Measurements from ENCODE around the gene PSMG4. TPM values are rescaled to one million over a fixed set of nuclear protein-coding genes. Genes with fewer than 3 reads are reported as not detected.

Gene PSMG4
- total RNA-seq, 2 experiments from 2014 or later, result 50.2 to 53.9 TPM

DNA sequence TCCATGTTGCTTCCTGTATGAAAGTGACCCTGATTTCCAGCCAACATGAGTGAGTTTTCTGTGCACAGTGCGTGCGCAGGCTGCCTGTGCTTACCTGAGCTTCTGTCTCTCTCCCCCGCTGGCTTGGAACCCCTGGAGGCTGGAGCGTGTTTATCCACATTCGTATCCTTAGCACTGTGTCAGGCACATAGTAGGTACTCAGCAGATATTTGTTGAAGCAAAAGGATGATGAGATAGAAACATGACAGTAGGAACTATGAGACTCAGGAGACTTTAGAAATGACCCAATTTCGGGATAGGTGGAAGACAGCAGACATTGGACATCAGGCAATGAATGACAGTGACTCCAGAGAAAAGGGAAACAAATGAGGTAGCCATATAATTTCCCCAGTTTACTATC, 46.5 kb upstream of the PSMG4 start:
- intact Hi-C loops (cut with micrococcal nuclease), result no loop called here
- no peaks in the 10 kb centered on the region for H3K9me3 Mint-ChIP-seq
- CTCF ChIA-PET, result interaction anchor here (1.2 kb wide), 1 partner anchor 27 kb away, joined by 3 read pairs; no protein-coding TSS in a partner anchor
- peaks cover 16% of the 10 kb centered on the region for H3K27me3 Mint-ChIP-seq
- POLR2A ChIA-PET, result interaction anchor here (1.0 to 1.3 kb wide), 2 partner anchors 8 to 14 kb away, joined by 3 to 6 read pairs; no protein-coding TSS in a partner anchor
- H3K36me3 Mint-ChIP-seq (ENCODE audit: low read depth), result no peaks in the 10 kb centered on the region
- no peak overlapping the region for H3K27ac Mint-ChIP-seq
- no peak for ATAC-seq
- no peak for DNase-seq
- TF ChIP-seq, protein P1, sequence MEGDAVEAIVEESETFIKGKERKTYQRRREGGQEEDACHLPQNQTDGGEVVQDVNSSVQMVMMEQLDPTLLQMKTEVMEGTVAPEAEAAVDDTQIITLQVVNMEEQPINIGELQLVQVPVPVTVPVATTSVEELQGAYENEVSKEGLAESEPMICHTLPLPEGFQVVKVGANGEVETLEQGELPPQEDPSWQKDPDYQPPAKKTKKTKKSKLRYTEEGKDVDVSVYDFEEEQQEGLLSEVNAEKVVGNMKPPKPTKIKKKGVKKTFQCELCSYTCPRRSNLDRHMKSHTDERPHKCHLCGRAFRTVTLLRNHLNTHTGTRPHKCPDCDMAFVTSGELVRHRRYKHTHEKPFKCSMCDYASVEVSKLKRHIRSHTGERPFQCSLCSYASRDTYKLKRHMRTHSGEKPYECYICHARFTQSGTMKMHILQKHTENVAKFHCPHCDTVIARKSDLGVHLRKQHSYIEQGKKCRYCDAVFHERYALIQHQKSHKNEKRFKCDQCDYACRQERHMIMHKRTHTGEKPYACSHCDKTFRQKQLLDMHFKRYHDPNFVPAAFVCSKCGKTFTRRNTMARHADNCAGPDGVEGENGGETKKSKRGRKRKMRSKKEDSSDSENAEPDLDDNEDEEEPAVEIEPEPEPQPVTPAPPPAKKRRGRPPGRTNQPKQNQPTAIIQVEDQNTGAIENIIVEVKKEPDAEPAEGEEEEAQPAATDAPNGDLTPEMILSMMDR (IDR thresholded peaks at IDR 0.05), result no peak
- peaks cover 27% of the 10 kb centered on the region for H3K4me1 Mint-ChIP-seq (ENCODE audit: low read depth)
- H3K4me3 Mint-ChIP-seq, result no peak overlapping the region

DNA sequence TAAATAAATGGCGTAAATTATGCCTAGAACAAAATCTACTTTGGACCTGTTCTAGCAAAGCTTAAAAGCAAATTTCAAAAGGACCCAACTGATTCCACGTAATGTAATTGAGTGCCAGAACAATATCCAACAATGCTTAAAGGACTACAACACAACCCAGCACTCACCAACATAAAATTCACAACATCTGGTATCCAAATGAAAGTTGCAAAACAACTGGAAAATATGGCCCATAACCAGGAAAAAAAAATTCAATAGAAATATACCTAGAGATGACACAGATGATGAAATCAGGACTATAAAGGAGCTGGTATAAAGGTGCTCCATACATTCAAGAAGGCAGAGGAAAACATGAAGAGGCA, 45.4 kb upstream of the PSMG4 start:
- POLR2A ChIA-PET, result no interaction called here
- intact Hi-C loops (cut with micrococcal nuclease), result no loop called here
- no peaks in the 10 kb centered on the region for H3K36me3 Mint-ChIP-seq (ENCODE audit: low read depth)
- H3K4me3 Mint-ChIP-seq, result no peak overlapping the region
- ATAC-seq (no peak), DNase-seq (no peak)
- TF ChIP-seq, protein P1 (IDR thresholded peaks at IDR 0.05), result no peak
- peaks cover 23% of the 10 kb centered on the region for H3K4me1 Mint-ChIP-seq (ENCODE audit: low read depth)
- peaks cover 22% of the 10 kb centered on the region for H3K27me3 Mint-ChIP-seq
- CTCF ChIA-PET, result interaction anchor here (1.2 kb wide), 1 partner anchor 10 kb away, joined by 3 read pairs; no protein-coding TSS in a partner anchor
- no peak overlapping the region for H3K27ac Mint-ChIP-seq
- H3K9me3 Mint-ChIP-seq, result no peaks in the 10 kb centered on the region

DNA sequence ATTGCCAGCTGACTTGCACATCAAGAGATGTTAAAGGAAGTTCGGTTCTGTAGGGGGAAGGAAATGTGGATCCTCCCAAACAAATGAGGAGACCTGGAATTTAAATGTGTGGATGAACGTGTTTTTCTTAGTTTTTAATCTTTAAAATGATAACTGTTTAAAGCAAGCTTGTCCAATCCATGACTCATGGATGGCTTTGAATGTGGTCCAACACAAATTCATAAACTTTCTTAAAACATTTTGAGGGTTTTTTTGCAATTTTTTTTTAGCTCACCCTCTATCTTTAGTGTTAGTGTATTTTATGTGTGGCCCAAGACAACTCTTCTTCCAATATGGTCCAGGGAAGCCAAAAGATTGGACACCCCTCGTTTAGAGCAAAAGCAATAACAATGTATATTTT, 43.8 kb upstream of the PSMG4 start:
- ChIA-PET POLR2A (interaction anchor here (0.7 kb wide), 1 partner anchor 312 kb away, joined by 4 read pairs; no protein-coding TSS in a partner anchor), CTCF (interaction anchor here (0.6 to 1.1 kb wide), 2 partner anchors 12 to 37 kb away, joined by 3 read pairs; no protein-coding TSS in a partner anchor)
- Mint-ChIP-seq H3K27me3 (peaks cover 28% of the 10 kb centered on the region), H3K36me3 (ENCODE audit: low read depth) (no peaks in the 10 kb centered on the region), H3K4me3 (no peak overlapping the region), H3K9me3 (no peaks in the 10 kb centered on the region), H3K27ac (no peak overlapping the region), H3K4me1 (ENCODE audit: low read depth) (peaks cover 8% of the 10 kb centered on the region)
- DNase-seq (no peak), ATAC-seq (no peak)
- intact Hi-C loops (cut with micrococcal nuclease), result no loop called here
- TF ChIP-seq, protein P1 (IDR thresholded peaks at IDR 0.05), result no peak

DNA sequence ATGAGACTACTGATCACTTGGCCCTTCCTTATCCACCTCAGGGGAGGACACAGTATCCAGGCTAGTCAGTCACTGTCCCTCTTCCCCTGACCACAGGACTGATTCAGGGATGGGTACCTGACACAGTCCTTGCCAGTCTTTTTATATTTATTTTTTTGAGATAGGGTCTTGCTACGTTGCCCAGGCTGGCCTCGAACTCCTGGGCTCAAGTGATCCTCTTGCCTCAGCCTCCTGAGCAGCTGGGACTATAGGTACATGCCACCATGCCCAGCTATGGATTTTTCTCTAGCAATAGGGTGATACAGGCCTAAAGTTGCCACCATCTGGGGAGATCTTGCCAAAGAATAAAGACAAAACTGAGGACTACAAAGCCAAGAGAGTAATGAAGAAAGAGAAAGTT, 41.5 kb upstream of the PSMG4 start:
- H3K27ac Mint-ChIP-seq, result no peak overlapping the region
- no peak for DNase-seq
- no peak overlapping the region for H3K4me3 Mint-ChIP-seq
- intact Hi-C loops (cut with micrococcal nuclease), result no loop called here
- peaks cover 36% of the 10 kb centered on the region for H3K27me3 Mint-ChIP-seq
- TF ChIP-seq, protein P1 (IDR thresholded peaks at IDR 0.05), result no peak
- CTCF ChIA-PET, result interaction anchor here (0.7 to 1.4 kb wide), 2 partner anchors 34 to 1009 kb away, joined by 3 to 4 read pairs; no protein-coding TSS in a partner anchor
- H3K4me1 Mint-ChIP-seq (ENCODE audit: low read depth), result peaks cover 2% of the 10 kb centered on the region
- H3K9me3 Mint-ChIP-seq, result no peaks in the 10 kb centered on the region
- ATAC-seq, result no peak
- POLR2A ChIA-PET, result no interaction called here
- no peaks in the 10 kb centered on the region for H3K36me3 Mint-ChIP-seq (ENCODE audit: low read depth)

DNA sequence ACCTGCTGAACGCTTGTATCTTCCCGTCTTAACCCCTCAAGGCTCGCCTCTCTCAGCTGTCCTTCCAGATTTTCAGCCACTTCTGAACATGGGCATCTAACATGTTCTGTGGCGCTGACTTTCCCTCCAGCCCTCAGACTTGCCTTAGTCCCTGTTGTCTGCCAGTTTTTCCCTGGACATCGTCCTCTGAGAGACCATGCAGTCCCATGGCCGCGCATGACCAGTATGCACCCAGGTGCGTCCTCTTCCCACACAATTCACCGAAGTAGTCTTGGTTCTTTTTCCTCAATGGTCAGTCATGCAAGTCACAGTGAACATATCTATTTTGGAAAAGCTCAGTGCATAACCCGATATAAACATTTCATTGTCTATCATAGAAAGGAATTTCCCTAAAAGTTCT, 40.5 kb upstream of the PSMG4 start:
- CTCF ChIA-PET, result interaction anchor here (1.4 kb wide), 1 partner anchor 33 kb away, joined by 4 read pairs; no protein-coding TSS in a partner anchor

More for the DNA sequence above, 40.5 kb upstream of the PSMG4 start:
- Mint-ChIP-seq H3K4me3 (no peak overlapping the region), H3K27ac (no peak overlapping the region), H3K36me3 (ENCODE audit: low read depth) (no peaks in the 10 kb centered on the region), H3K9me3 (no peaks in the 10 kb centered on the region), H3K27me3 (peaks cover 36% of the 10 kb centered on the region), H3K4me1 (ENCODE audit: low read depth) (no peaks in the 10 kb centered on the region)
- ATAC-seq (no peak), DNase-seq (no peak)
- intact Hi-C loops (cut with micrococcal nuclease), result no loop called here
- POLR2A ChIA-PET, result no interaction called here
- TF ChIP-seq, protein P1 (IDR thresholded peaks at IDR 0.05), result no peak

Data from activated CD8-positive, alpha-beta T cell treated with anti-CD3 and anti-CD28 coated beads for 36 hours (primary cell).